Transverse colon (tissue), 3 donors: ENCODE results near the gene SPATA2L.

ENCODE experiments used
- EP300 ChIP-seq: sonication (generic); formaldehyde crosslinking; IDR thresholded peaks from one replicate; pipeline ENCODE4 v1.6.1; 2017; ENCODE audit warnings: antibody characterized with exemption, low read depth
- POLR2A ChIP-seq: fragments of 450-650 bp; IDR thresholded peaks from one replicate; pipeline ENCODE4 v1.6.1; 2016; ENCODE audit warnings: antibody characterized with exemption, mild to moderate bottlenecking, moderate library complexity
- TF ChIP-seq, protein P1 (sequence below), 5 experiments: fragments of 200-600 bp in 3 of 5; fragments of 450-650 bp in 2 of 5; sonication (generic) in 3 of 5; IDR thresholded peaks; 1 replicate in 2 of 5; 2 replicates in 3 of 5; pipeline ENCODE4 v1.5.1; 2016 to 2017; ENCODE audit warnings: antibody characterized with exemption in 5 of 5, inconsistent platforms in 3 of 5, mild to moderate bottlenecking in 2 of 5, moderate library complexity in 1 of 5

DNA sequence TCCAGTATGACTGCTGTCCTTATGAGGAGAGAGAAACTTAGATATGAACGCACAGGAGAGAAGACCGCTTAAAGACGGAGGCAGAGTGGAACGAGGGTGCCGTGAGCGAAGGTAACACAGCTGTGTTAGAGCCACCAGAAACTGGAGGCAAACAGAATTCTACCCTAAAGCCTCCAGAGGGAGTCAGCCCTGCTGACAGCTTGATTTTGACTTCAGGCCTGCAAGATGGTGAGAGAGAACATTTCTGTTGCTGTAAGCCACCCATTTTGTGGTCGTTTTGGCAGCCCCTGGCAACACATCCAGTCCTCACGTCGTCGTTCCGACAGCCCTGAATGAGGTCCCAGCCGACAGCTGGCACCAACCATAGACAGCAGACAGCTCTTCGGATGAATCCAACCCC, 2.8 kb upstream of the SPATA2L start:
- TF ChIP-seq, protein P1, sequence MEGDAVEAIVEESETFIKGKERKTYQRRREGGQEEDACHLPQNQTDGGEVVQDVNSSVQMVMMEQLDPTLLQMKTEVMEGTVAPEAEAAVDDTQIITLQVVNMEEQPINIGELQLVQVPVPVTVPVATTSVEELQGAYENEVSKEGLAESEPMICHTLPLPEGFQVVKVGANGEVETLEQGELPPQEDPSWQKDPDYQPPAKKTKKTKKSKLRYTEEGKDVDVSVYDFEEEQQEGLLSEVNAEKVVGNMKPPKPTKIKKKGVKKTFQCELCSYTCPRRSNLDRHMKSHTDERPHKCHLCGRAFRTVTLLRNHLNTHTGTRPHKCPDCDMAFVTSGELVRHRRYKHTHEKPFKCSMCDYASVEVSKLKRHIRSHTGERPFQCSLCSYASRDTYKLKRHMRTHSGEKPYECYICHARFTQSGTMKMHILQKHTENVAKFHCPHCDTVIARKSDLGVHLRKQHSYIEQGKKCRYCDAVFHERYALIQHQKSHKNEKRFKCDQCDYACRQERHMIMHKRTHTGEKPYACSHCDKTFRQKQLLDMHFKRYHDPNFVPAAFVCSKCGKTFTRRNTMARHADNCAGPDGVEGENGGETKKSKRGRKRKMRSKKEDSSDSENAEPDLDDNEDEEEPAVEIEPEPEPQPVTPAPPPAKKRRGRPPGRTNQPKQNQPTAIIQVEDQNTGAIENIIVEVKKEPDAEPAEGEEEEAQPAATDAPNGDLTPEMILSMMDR (IDR thresholded peaks at IDR 0.05): no peak
- TF ChIP-seq POLR2A: no peak
- no peak for TF ChIP-seq EP300
